Upper lobe of right lung (tissue), 1 donor: ENCODE results near the gene MYADM. TPM values are rescaled to one million over a fixed set of nuclear protein-coding genes. Genes with fewer than 3 reads are reported as not detected.
"Not testable (repeated sequence)": the region's sequence is repeated elsewhere in the genome, so short reads cannot be mapped to it uniquely, and the experiment has no call there.

Experiments used
- ATAC-seq: fragments of 200-7000 bp; cut with Tn5 transposase; one replicate; pipeline ENCODE4 v1.9.1; 2020; ENCODE audit warnings: mild to moderate bottlenecking, moderate library complexity
- DNase-seq: peaks from one replicate; pipeline ENCODE4 v3.0.0-alpha.2; 2020
- H3K27ac ChIP-seq: fragments of 200-600 bp; one replicate; pipeline ENCODE4 v1.8.0; 2022
- H3K27me3 ChIP-seq: fragments of 200-600 bp; one replicate; pipeline ENCODE4 v1.8.0; 2022; ENCODE audit warnings: mild to moderate bottlenecking
- H3K36me3 ChIP-seq: fragments of 200-600 bp; one replicate; pipeline ENCODE4 v1.8.0; 2022
- H3K4me1 ChIP-seq: fragments of 200-600 bp; one replicate; pipeline ENCODE4 v1.8.0; 2022
- H3K4me3 ChIP-seq: fragments of 200-600 bp; one replicate; pipeline ENCODE4 v1.8.0; 2022; ENCODE audit warnings: mild to moderate bottlenecking
- H3K9me3 ChIP-seq: fragments of 200-600 bp; one replicate; pipeline ENCODE4 v1.8.0; 2022
- CTCF ChIP-seq: fragments of 200-600 bp; IDR thresholded peaks from one replicate; pipeline ENCODE4 v1.8.0; 2022; ENCODE audit warnings: antibody characterized with exemption
- intact Hi-C: fragments of 100-400 bp; cut with DNase I; formaldehyde crosslinking; loops from one replicate; pipeline ENCODE4 v1.11.0; 2022
- total RNA-seq: library from RNA; stranded (reverse); fragmentation: NEBNext Ultra II Directional; extraction: Animal tissue kit (Norgen Biotek cat#: 25700); gene quantifications from one replicate; pipeline ENCODE4 v1.2.1, GENCODE V29; 2021
- donor health status: DM: no; HTN: yes; CAD: no; lungs with severe emphysema.

Gene MYADM
- total RNA-seq, 1 donor from 2014 or later: 131 TPM

- intact Hi-C loops: no loop called here
- H3K4me3 ChIP-seq: no peak overlapping the region
- DNase-seq: no peak
- H3K9me3 ChIP-seq: no peaks in the 10 kb centered on the region
- H3K27me3 ChIP-seq: no peaks in the 10 kb centered on the region
- H3K4me1 ChIP-seq: no peaks in the 10 kb centered on the region
- no peak overlapping the region for H3K27ac ChIP-seq
- no peak for TF ChIP-seq CTCF
- no peak for ATAC-seq
- H3K36me3 ChIP-seq: no peaks in the 10 kb centered on the region
These were observed 40.8 kb upstream of the MYADM start for GRCh38 chr19:53826876-53827275.

- Histone ChIP-seq H3K9me3 (no peaks in the 10 kb centered on the region), H3K27me3 (no peaks in the 10 kb centered on the region), H3K27ac (no peak overlapping the region), H3K36me3 (no peaks in the 10 kb centered on the region), H3K4me3 (no peak overlapping the region), H3K4me1 (no peaks in the 10 kb centered on the region)
- TF ChIP-seq CTCF: no peak
- DNase-seq (no peak), ATAC-seq (no peak)
- intact Hi-C loops: no loop called here
These were observed 39.2 kb upstream of the MYADM start for GRCh38 chr19:53828531-53828930.

GRCh38 chr19:53832861-53833260 lies 34.8 kb upstream of the MYADM start:
- H3K4me3 ChIP-seq, ATAC-seq, H3K27ac ChIP-seq, DNase-seq, H3K9me3 ChIP-seq, H3K27me3 ChIP-seq, intact Hi-C loops, H3K4me1 ChIP-seq, H3K36me3 ChIP-seq: not testable (repeated sequence)

- ATAC-seq, DNase-seq, H3K36me3 ChIP-seq, H3K27ac ChIP-seq, H3K27me3 ChIP-seq, H3K4me3 ChIP-seq, intact Hi-C loops, H3K4me1 ChIP-seq, H3K9me3 ChIP-seq: not testable (repeated sequence)
These were observed 29.2 kb upstream of the MYADM start for GRCh38 chr19:53838446-53838845.

- ATAC-seq: not testable (repeated sequence)
- intact Hi-C loops: loop anchor here (5.0 kb wide), 1 partner anchor 182 kb away; no protein-coding TSS in a partner anchor
These were observed 27.4 kb upstream of the MYADM start for GRCh38 chr19:53840241-53840640.

GRCh38 chr19:53840914-53841313 lies 26.8 kb upstream of the MYADM start:
- not testable (repeated sequence) for H3K36me3 ChIP-seq, H3K27me3 ChIP-seq, H3K4me1 ChIP-seq, H3K9me3 ChIP-seq, H3K27ac ChIP-seq, H3K4me3 ChIP-seq, DNase-seq
- intact Hi-C loops: loop anchor here (5.0 kb wide), 1 partner anchor 181 kb away; no protein-coding TSS in a partner anchor
- peak; percentile 48 for ATAC-seq

More at GRCh38 chr19:53840241-53840640, 27.4 kb upstream of the MYADM start:
- not testable (repeated sequence) for H3K36me3 ChIP-seq, H3K9me3 ChIP-seq, H3K4me3 ChIP-seq, H3K4me1 ChIP-seq, H3K27me3 ChIP-seq, DNase-seq, H3K27ac ChIP-seq

- DNase-seq: no peak
- peak; percentile 69 for ATAC-seq
- H3K9me3 ChIP-seq: no peaks in the 10 kb centered on the region
- intact Hi-C loops: loop anchor here (5.0 kb wide), 1 partner anchor 177 kb away; no protein-coding TSS in a partner anchor
- no peaks in the 10 kb centered on the region for H3K36me3 ChIP-seq
- H3K27ac ChIP-seq: no peak overlapping the region
- H3K27me3 ChIP-seq: no peaks in the 10 kb centered on the region
- H3K4me1 ChIP-seq: peaks cover 13% of the 10 kb centered on the region
- no peak for TF ChIP-seq CTCF
- no peak overlapping the region for H3K4me3 ChIP-seq
These were observed 22.8 kb upstream of the MYADM start for GRCh38 chr19:53844849-53845246.

GRCh38 chr19:53847555-53847954 lies 20.1 kb upstream of the MYADM start:
- no peaks in the 10 kb centered on the region for H3K27me3 ChIP-seq
- no peak for ATAC-seq
- intact Hi-C loops: no loop called here
- H3K4me1 ChIP-seq: peaks cover 15% of the 10 kb centered on the region
- no peak for TF ChIP-seq CTCF
- DNase-seq: no peak
- H3K4me3 ChIP-seq: no peak overlapping the region
- H3K36me3 ChIP-seq: no peaks in the 10 kb centered on the region
- H3K9me3 ChIP-seq: no peaks in the 10 kb centered on the region
- H3K27ac ChIP-seq: no peak overlapping the region
